Liver (tissue), 9 donors: ENCODE results near the gene ZNF691. TPM values are rescaled to one million over a fixed set of nuclear protein-coding genes. Genes with fewer than 3 reads are reported as not detected.

ENCODE experiments used
- DNase-seq: peaks from one replicate; pipeline ENCODE4 v3.0.0-alpha.2; 2017; ENCODE audit warnings: low spot score
- H3K27ac ChIP-seq, 2 donors: one replicate each; pipeline ENCODE4 v1.7.0; 2013; ENCODE audit warnings: inconsistent platforms in 2 of 2, low read length in 2 of 2, control low read depth in 1 of 2, low read depth in 1 of 2, mild to moderate bottlenecking in 1 of 2
- H3K27me3 ChIP-seq, 4 donors: one replicate each; pipeline versions ENCODE4 v1.6.1 to v1.7.0; 2013; ENCODE audit warnings: low read length in 3 of 4, inconsistent platforms in 1 of 4, mild to moderate bottlenecking in 1 of 4, moderate library complexity in 1 of 4; ENCODE audit not compliant: control insufficient read depth in 4 of 4, insufficient read depth in 4 of 4
- H3K36me3 ChIP-seq, 4 donors: one replicate each; pipeline versions ENCODE4 v1.6.1 to v1.7.0; 2013; ENCODE audit warnings: low read length in 3 of 4, mild to moderate bottlenecking in 3 of 4, low read depth in 1 of 4, moderate library complexity in 1 of 4; ENCODE audit not compliant: control insufficient read depth in 4 of 4, insufficient read depth in 3 of 4
- H3K4me1 ChIP-seq, 4 donors: one replicate each; pipeline versions ENCODE4 v1.6.1 to v1.7.0; 2013; ENCODE audit warnings: low read length in 3 of 4, mild to moderate bottlenecking in 3 of 4, moderate library complexity in 1 of 4; ENCODE audit not compliant: control insufficient read depth in 4 of 4, insufficient read depth in 4 of 4
- H3K4me3 ChIP-seq, 3 donors: one replicate each; pipeline versions ENCODE4 v1.6.1 to v1.7.0; 2013; ENCODE audit warnings: low read length in 3 of 3, control low read depth in 1 of 3, low read depth in 1 of 3, mild to moderate bottlenecking in 1 of 3
- H3K9ac ChIP-seq, 2 donors: one replicate each; pipeline ENCODE4 v1.7.0; 2013; ENCODE audit warnings: low read length in 2 of 2, mild to moderate bottlenecking in 2 of 2, moderate library complexity in 2 of 2, control low read depth in 1 of 2, low read depth in 1 of 2
- H3K9me3 ChIP-seq, 4 donors: one replicate each; pipeline versions ENCODE4 v1.6.1 to v1.7.0; 2013; ENCODE audit warnings: low read length in 3 of 4; ENCODE audit not compliant: control insufficient read depth in 4 of 4
- ATF3 ChIP-seq: IDR thresholded peaks from 2 replicates; pipeline ENCODE4 v1.6.1; 2016; ENCODE audit warnings: antibody characterized with exemption
- EGR1 ChIP-seq, 2 donors: IDR thresholded peaks; 2 replicates each; pipeline ENCODE4 v1.6.1; 2016 to 2018; ENCODE audit warnings: antibody characterized with exemption in 2 of 2, low read depth in 2 of 2
- FOXA1 ChIP-seq: IDR thresholded peaks from 2 replicates; pipeline ENCODE4 v1.6.1; 2016; ENCODE audit warnings: antibody characterized with exemption
- FOXA2 ChIP-seq: IDR thresholded peaks from 2 replicates; pipeline ENCODE4 v1.6.1; 2016; ENCODE audit warnings: antibody characterized with exemption
- GABPA ChIP-seq, 2 donors: IDR thresholded peaks in 1 of 2; conservative IDR thresholded peaks in 1 of 2; 2 replicates each; pipeline ENCODE4 v1.6.1; 2016; ENCODE audit warnings: antibody characterized with exemption in 2 of 2, mild to moderate bottlenecking in 1 of 2, moderate library complexity in 1 of 2
- HNF4A ChIP-seq, 2 donors: conservative IDR thresholded peaks; 2 replicates each; pipeline ENCODE4 v1.6.1; 2016; ENCODE audit warnings: antibody characterized with exemption in 2 of 2, mild to moderate bottlenecking in 2 of 2
- HNF4G ChIP-seq: IDR thresholded peaks from 2 replicates; pipeline ENCODE4 v1.6.1; 2016; ENCODE audit warnings: antibody characterized with exemption
- JUND ChIP-seq, 2 donors: IDR thresholded peaks; 2 replicates each; pipeline ENCODE4 v1.6.1; 2016; ENCODE audit warnings: antibody characterized with exemption in 2 of 2
- NR2F2 ChIP-seq: IDR thresholded peaks from 2 replicates; pipeline ENCODE4 v1.6.1; 2016; ENCODE audit warnings: antibody characterized with exemption
- RAD21 ChIP-seq, 2 donors: IDR thresholded peaks; 2 replicates each; pipeline ENCODE4 v1.6.1; 2016; ENCODE audit warnings: antibody characterized with exemption in 2 of 2, mild to moderate bottlenecking in 2 of 2
- REST ChIP-seq: IDR thresholded peaks from 2 replicates; pipeline ENCODE4 v1.6.1; 2016; ENCODE audit warnings: antibody characterized with exemption, mild to moderate bottlenecking
- RXRA ChIP-seq, 2 donors: IDR thresholded peaks; 2 replicates each; pipeline ENCODE4 v1.6.1; 2017 to 2018; ENCODE audit warnings: antibody characterized with exemption in 2 of 2, mild to moderate bottlenecking in 1 of 2
- SP1 ChIP-seq: IDR thresholded peaks from 2 replicates; pipeline ENCODE4 v1.6.1; 2018; ENCODE audit warnings: antibody characterized with exemption, mild to moderate bottlenecking
- TAF1 ChIP-seq: conservative IDR thresholded peaks from 2 replicates; pipeline ENCODE4 v1.6.1; 2016; ENCODE audit warnings: antibody characterized with exemption, mild to moderate bottlenecking
- YY1 ChIP-seq: IDR thresholded peaks from 2 replicates; pipeline ENCODE4 v1.6.1; 2016; ENCODE audit warnings: antibody characterized with exemption, mild to moderate bottlenecking
- WGBS: extraction: QIAGEN DNeasy Blood & Tissue Kit; methylation state at CpG from one replicate; pipeline ENCODE4 v1.1.7; 2013; 5-methylcytosine and 5-hydroxymethylcytosine counted together
- polyA plus RNA-seq, 2 donors: library from polyadenylated mRNA; stranded (reverse) in 1 of 2; unstranded in 1 of 2; fragments of 200-250 nt in 1 of 2; fragments of >200 nt in 1 of 2; fragmentation: Nextera tagmentation in 1 of 2; extraction: Ambion mirVana in 1 of 2; gene quantifications; one replicate each; pipeline versions ENCODE4 v1.2.1 to v1.2.3, GENCODE V29; 2013 to 2015
- total RNA-seq, 2 donors: library from RNA; depleted of rRNA; stranded (reverse); fragments of >200 nt; gene quantifications; one replicate each; pipeline ENCODE4 v1.2.3, GENCODE V29; 2014
- TF ChIP-seq, protein P1 (sequence below): fragments of 150-350 bp; IDR thresholded peaks from 2 replicates; pipeline ENCODE4 v1.5.1; 2017; ENCODE audit warnings: improper control_type of control experiment, low read depth, low read length; ENCODE audit not compliant: missing input control
- TF ChIP-seq, protein P2 (sequence below): IDR thresholded peaks from 2 replicates; pipeline ENCODE4 v1.6.1; 2016; ENCODE audit warnings: antibody characterized with exemption
- TF ChIP-seq, protein P3 (sequence below): IDR thresholded peaks from 2 replicates; pipeline ENCODE4 v1.6.1; 2016; ENCODE audit warnings: antibody characterized with exemption
- donor health status: healthy.
- donor health status: healthy.
- donor health status: healthy.
- donor health status: healthy.
- donor health status: healthy.

ZNF691 gene
- total and polyA plus RNA-seq, 4 donors: 2.7 to 8.9 (median 5.5) TPM

- Histone ChIP-seq H3K4me1 (no peaks in the 10 kb centered on the region), H3K4me3 (no peak overlapping the region), H3K27me3 (no peaks in the 10 kb centered on the region), H3K9ac (no peak overlapping the region), H3K9me3 (no peaks in the 10 kb centered on the region), H3K36me3 (peaks cover 0 to 3% (median under 1%) of the 10 kb centered on the region in 4 donors), H3K27ac (no peak overlapping the region)
- no peak for TF ChIP-seq REST
- TF ChIP-seq RXRA (IDR thresholded peaks at IDR 0.05): no peak
- TF ChIP-seq HNF4A (conservative IDR thresholded peaks at IDR 0.05): no peak
- no peak for TF ChIP-seq TAF1
- no peak for TF ChIP-seq FOXA2
- TF ChIP-seq NR2F2: no peak
- no peak for TF ChIP-seq ATF3
- TF ChIP-seq, protein P1, sequence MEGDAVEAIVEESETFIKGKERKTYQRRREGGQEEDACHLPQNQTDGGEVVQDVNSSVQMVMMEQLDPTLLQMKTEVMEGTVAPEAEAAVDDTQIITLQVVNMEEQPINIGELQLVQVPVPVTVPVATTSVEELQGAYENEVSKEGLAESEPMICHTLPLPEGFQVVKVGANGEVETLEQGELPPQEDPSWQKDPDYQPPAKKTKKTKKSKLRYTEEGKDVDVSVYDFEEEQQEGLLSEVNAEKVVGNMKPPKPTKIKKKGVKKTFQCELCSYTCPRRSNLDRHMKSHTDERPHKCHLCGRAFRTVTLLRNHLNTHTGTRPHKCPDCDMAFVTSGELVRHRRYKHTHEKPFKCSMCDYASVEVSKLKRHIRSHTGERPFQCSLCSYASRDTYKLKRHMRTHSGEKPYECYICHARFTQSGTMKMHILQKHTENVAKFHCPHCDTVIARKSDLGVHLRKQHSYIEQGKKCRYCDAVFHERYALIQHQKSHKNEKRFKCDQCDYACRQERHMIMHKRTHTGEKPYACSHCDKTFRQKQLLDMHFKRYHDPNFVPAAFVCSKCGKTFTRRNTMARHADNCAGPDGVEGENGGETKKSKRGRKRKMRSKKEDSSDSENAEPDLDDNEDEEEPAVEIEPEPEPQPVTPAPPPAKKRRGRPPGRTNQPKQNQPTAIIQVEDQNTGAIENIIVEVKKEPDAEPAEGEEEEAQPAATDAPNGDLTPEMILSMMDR: no peak
- no peak for TF ChIP-seq EGR1 (IDR thresholded peaks at IDR 0.05; ENCODE audit: low read depth in 2 of 2)
- no peak for TF ChIP-seq RAD21 (IDR thresholded peaks at IDR 0.05)
- TF ChIP-seq, protein P2, sequence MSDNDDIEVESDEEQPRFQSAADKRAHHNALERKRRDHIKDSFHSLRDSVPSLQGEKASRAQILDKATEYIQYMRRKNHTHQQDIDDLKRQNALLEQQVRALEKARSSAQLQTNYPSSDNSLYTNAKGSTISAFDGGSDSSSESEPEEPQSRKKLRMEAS: no peak
- TF ChIP-seq GABPA (IDR thresholded peaks at IDR 0.05 in 1 of 2, conservative IDR thresholded peaks at IDR 0.05 in 1 of 2): no peak
- TF ChIP-seq, protein P3, sequence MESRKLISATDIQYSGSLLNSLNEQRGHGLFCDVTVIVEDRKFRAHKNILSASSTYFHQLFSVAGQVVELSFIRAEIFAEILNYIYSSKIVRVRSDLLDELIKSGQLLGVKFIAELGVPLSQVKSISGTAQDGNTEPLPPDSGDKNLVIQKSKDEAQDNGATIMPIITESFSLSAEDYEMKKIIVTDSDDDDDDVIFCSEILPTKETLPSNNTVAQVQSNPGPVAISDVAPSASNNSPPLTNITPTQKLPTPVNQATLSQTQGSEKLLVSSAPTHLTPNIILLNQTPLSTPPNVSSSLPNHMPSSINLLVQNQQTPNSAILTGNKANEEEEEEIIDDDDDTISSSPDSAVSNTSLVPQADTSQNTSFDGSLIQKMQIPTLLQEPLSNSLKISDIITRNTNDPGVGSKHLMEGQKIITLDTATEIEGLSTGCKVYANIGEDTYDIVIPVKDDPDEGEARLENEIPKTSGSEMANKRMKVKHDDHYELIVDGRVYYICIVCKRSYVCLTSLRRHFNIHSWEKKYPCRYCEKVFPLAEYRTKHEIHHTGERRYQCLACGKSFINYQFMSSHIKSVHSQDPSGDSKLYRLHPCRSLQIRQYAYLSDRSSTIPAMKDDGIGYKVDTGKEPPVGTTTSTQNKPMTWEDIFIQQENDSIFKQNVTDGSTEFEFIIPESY: no peak
- TF ChIP-seq SP1: no peak
- no peak for TF ChIP-seq JUND (IDR thresholded peaks at IDR 0.05)
- TF ChIP-seq YY1: no peak
- TF ChIP-seq FOXA1: no peak
- TF ChIP-seq HNF4G: no peak
- WGBS: 96% methylated on average over 5 of the region's 5 CpGs
- no peak for DNase-seq
These were observed 39.8 kb upstream of the ZNF691 start for GRCh38 chr1:42806593-42806992.
